Measurements from ENCODE around the gene XXYLT1. TPM values are rescaled to one million over a fixed set of nuclear protein-coding genes. Genes with fewer than 3 reads are reported as not detected.

The XXYLT1 gene
- total RNA-seq, 1 donor from 2014 or later: 8.9 TPM

DNA sequence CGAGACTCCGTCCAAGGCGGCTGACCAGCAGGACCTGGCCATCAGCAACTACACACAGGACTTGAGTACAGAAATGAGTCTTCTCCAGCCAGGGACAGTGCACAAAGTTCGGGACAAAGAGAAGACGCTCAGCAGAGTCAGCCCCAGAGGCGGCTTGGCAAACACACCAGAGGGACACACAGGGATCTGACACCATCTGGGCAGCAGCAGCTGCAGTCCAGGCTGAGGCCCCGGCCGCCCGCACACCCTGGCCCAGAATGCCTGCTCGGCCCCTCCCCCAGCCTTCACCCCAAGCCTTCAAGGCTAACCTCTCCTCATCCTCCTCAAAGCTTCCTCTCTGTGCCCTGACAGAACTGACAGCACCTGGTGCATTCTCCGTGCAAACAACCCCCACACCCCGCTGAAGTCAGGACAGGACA is 61.1 kb downstream of the XXYLT1 start:
- H3K4me1 ChIP-seq: peaks cover 45% of the 10 kb centered on the region
- H3K27me3 ChIP-seq (ENCODE audit: low read depth): no peaks in the 10 kb centered on the region
- TF ChIP-seq, protein P1, sequence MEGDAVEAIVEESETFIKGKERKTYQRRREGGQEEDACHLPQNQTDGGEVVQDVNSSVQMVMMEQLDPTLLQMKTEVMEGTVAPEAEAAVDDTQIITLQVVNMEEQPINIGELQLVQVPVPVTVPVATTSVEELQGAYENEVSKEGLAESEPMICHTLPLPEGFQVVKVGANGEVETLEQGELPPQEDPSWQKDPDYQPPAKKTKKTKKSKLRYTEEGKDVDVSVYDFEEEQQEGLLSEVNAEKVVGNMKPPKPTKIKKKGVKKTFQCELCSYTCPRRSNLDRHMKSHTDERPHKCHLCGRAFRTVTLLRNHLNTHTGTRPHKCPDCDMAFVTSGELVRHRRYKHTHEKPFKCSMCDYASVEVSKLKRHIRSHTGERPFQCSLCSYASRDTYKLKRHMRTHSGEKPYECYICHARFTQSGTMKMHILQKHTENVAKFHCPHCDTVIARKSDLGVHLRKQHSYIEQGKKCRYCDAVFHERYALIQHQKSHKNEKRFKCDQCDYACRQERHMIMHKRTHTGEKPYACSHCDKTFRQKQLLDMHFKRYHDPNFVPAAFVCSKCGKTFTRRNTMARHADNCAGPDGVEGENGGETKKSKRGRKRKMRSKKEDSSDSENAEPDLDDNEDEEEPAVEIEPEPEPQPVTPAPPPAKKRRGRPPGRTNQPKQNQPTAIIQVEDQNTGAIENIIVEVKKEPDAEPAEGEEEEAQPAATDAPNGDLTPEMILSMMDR (IDR thresholded peaks at IDR 0.05): no peak
- peak; percentile 52 to 54 for ATAC-seq
- intact Hi-C loops (cut with DNase I): no loop called here
- no peaks in the 10 kb centered on the region for H3K9me3 ChIP-seq
- H3K4me3 ChIP-seq: peak overlapping the region; percentile 6
- DNase-seq: no peak
- H3K36me3 ChIP-seq: no peaks in the 10 kb centered on the region
- peak overlapping the region; percentile 83 for H3K27ac ChIP-seq

DNA sequence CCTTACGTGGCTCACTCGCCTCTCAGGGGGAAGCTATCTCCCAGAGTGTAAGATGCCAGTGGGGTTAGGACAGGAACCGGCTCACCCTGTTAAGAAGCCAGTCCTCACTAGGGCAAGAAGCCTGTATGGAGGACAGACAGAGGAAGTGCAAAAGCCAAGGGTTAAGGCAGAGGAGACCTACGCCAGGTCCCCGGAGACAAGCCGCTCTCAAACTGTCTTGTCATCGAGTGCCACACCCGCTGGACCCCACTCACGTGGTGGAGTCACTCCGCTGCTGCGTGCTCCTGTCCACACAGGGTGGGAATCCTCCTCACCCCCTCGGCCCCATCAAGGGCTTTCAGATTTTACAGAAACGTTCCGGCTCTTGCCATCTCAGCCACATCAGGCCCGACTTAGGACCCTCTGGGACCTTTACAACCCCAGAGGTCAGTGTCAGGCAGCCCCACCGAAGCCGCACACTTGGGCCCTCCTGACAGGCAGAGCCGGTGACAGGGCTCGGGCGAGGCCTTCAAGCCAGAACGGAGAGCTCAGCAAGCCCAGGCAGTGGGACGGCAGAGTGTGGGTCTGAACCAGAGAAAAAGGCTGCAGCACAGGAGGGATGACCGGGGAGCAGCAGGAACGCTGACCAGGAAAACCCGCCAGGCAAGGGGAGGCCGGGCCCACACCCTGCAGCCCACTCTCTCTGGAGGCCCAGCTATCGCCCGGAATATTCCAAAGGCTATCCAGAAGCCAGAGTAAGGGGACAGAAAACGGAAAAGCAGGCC is 61.7 kb downstream of the XXYLT1 start:
- H3K9me3 ChIP-seq: no peaks in the 10 kb centered on the region
- TF ChIP-seq, protein P1 (IDR thresholded peaks at IDR 0.05): no peak
- H3K36me3 ChIP-seq: no peaks in the 10 kb centered on the region
- peak in 1 of 2 donors; percentile 8 for ATAC-seq
- H3K4me1 ChIP-seq: peaks cover 51% of the 10 kb centered on the region
- intact Hi-C loops (cut with DNase I): no loop called here
- peak overlapping the region; percentile 6 for H3K4me3 ChIP-seq
- H3K27me3 ChIP-seq (ENCODE audit: low read depth): no peaks in the 10 kb centered on the region
- DNase-seq: no peak
- H3K27ac ChIP-seq: peak overlapping the region; percentile 83

DNA sequence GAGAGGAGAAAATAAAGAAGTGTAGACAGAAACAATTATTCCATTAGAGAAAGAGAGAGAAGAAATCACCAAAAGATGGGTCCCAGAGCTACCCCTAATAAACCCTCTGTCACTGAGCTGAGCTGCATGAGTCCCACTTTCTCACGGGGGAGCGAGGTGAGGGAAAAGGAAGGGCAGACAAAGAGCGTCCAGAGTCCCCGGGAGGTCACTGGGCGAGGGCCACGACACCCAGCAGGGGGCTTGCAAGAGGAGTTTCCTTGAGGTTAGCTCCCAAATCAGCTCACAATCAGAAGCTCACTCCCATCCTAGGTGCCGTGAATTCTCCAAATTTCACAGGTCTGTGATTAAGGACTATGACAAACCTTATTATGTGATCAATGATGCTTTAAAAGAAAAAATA is 62.3 kb downstream of the XXYLT1 start:
- Histone ChIP-seq H3K4me3 (no peak overlapping the region), H3K27ac (peak overlapping the region; percentile 83), H3K9me3 (no peaks in the 10 kb centered on the region), H3K36me3 (no peaks in the 10 kb centered on the region), H3K4me1 (peaks cover 57% of the 10 kb centered on the region), H3K27me3 (ENCODE audit: low read depth) (no peaks in the 10 kb centered on the region)
- DNase-seq (no peak), ATAC-seq (no peak)
- TF ChIP-seq, protein P1 (IDR thresholded peaks at IDR 0.05): no peak
- intact Hi-C loops (cut with DNase I): no loop called here

DNA sequence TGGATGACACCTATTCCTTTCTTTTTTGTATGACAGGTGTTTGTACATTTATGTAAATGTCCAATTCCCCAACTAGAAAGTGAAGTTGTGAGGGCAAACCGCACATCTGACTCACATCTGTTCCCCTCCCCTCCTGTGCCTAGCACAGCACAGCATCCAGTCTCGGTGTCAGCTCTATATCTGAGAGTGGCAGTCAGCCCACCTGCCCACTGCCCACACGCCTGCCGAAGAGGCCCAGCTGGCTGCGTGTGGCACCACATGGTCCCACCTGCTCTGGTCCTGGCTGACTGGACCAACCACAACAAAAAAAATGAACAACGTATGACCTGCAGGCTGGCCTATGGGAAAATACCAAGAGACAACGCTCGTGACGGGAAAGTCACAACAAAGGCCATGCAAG is 62.8 kb downstream of the XXYLT1 start:
- TF ChIP-seq, protein P1 (IDR thresholded peaks at IDR 0.05): no peak
- H3K4me1 ChIP-seq: peaks cover 61% of the 10 kb centered on the region
- H3K36me3 ChIP-seq: no peaks in the 10 kb centered on the region
- H3K27ac ChIP-seq: peak overlapping the region; percentile 83
- H3K27me3 ChIP-seq (ENCODE audit: low read depth): no peaks in the 10 kb centered on the region
- no peak overlapping the region for H3K4me3 ChIP-seq
- ATAC-seq (no peak), DNase-seq (no peak)
- intact Hi-C loops (cut with DNase I): no loop called here
- H3K9me3 ChIP-seq: no peaks in the 10 kb centered on the region

DNA sequence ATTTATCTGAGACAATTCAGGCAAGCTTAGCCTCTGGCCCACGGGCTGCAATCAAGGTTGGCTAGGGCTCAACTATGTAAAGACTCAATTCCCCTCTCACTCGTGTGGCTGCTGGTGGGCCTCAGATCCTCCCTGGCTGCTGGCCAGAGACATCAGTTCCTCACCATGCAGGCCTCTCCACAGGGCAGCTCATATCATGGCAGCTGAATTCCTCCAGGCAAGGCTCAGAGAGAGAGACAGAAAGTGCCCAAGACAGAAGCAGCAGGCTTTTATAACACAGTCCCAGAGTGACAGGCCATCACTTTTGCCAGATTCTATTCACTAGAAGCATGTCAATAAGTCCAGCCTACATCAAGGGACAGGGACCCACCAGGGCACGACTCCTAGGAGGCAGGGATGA is 63.2 kb downstream of the XXYLT1 start:
- TF ChIP-seq, protein P1 (IDR thresholded peaks at IDR 0.05): no peak
- H3K27ac ChIP-seq: peak overlapping the region; percentile 83
- peaks cover 64% of the 10 kb centered on the region for H3K4me1 ChIP-seq
- H3K36me3 ChIP-seq: no peaks in the 10 kb centered on the region
- DNase-seq (no peak), ATAC-seq (no peak)
- H3K4me3 ChIP-seq: no peak overlapping the region
- intact Hi-C loops (cut with DNase I): no loop called here
- no peaks in the 10 kb centered on the region for H3K9me3 ChIP-seq
- H3K27me3 ChIP-seq (ENCODE audit: low read depth): no peaks in the 10 kb centered on the region
